HG03066 (cell line): Measurements from ENCODE around the gene PTMA.
"Not testable (repeated sequence)": the region's sequence is repeated elsewhere in the genome, so short reads cannot be mapped to it uniquely, and the experiment has no call there.

Experiments
- ATAC-seq: cut with Tn5 transposase; IDR thresholded peaks from one replicate; pipeline ENCODE4 v1.9.1; 2021; ENCODE audit warnings: low read depth; ENCODE audit not compliant: unreplicated experiment

Gene PTMA

GRCh38 chr2:231749016-231749415 lies 40.7 kb downstream of the PTMA start:
- not testable (repeated sequence) for ATAC-seq

GRCh38 chr2:231751042-231751815 lies 42.9 kb downstream of the PTMA start:
- no peak for ATAC-seq

GRCh38 chr2:231752061-231752460 lies 43.7 kb downstream of the PTMA start:
- no peak for ATAC-seq

- no peak for ATAC-seq
These were observed 53.4 kb downstream of the PTMA start for GRCh38 chr2:231761735-231762134.
